Natural killer cell (primary cell): ENCODE data around the gene SYPL2. TPM values are rescaled to one million over a fixed set of nuclear protein-coding genes. Genes with fewer than 3 reads are reported as not detected.

Experiments
- ATAC-seq, 3 donors: fragments of 150-1000 bp in 2 of 3; fragments of 200-7000 bp in 1 of 3; cut with Tn5 transposase; 1 replicate in 1 of 3; 2 replicates in 2 of 3; pipeline ENCODE4 v1.10.0; 2021; ENCODE audit warnings: mild to moderate bottlenecking in 2 of 3, moderate library complexity in 2 of 3
- DNase-seq, 2 donors: peaks; one replicate each; pipeline versions ENCODE4 v3.0.0 to v3.0.0-alpha.2; 2013 to 2021; ENCODE audit warnings: mixed read lengths in 1 of 2
- H3K27ac ChIP-seq: one replicate; pipeline ENCODE4 v1.5.1; 2013; ENCODE audit warnings: mild to moderate bottlenecking, low read length
- H3K27me3 ChIP-seq: one replicate; pipeline ENCODE4 v1.6.1; 2013; ENCODE audit warnings: low read length; ENCODE audit not compliant: control insufficient read depth, insufficient read depth
- H3K36me3 ChIP-seq: one replicate; pipeline ENCODE4 v1.6.1; 2013; ENCODE audit warnings: low read length; ENCODE audit not compliant: control insufficient read depth, insufficient read depth
- H3K4me1 ChIP-seq: one replicate; pipeline ENCODE4 v1.6.1; 2013; ENCODE audit warnings: low read length; ENCODE audit not compliant: control insufficient read depth, insufficient read depth
- H3K4me3 ChIP-seq: one replicate; pipeline ENCODE4 v1.5.1; 2013; ENCODE audit warnings: low read length
- H3K9me3 ChIP-seq: one replicate; pipeline ENCODE4 v1.6.1; 2013; ENCODE audit warnings: low read length; ENCODE audit not compliant: control insufficient read depth, insufficient read depth
- H3K27ac Mint-ChIP-seq, 2 donors: one replicate each; pipeline ENCODE4 v1.8.0; 2022; ENCODE audit warnings: mild to moderate bottlenecking in 2 of 2, mixed read lengths in 2 of 2, moderate library complexity in 1 of 2
- H3K27me3 Mint-ChIP-seq, 2 donors: one replicate each; pipeline ENCODE4 v1.8.0; 2022; ENCODE audit warnings: low read depth in 2 of 2, mixed read lengths in 2 of 2
- H3K36me3 Mint-ChIP-seq: one replicate; pipeline ENCODE4 v1.8.0; 2022; ENCODE audit warnings: mixed read lengths
- H3K4me1 Mint-ChIP-seq, 2 donors: one replicate each; pipeline ENCODE4 v1.8.0; 2022; ENCODE audit warnings: mixed read lengths in 2 of 2
- H3K4me3 Mint-ChIP-seq: one replicate; pipeline ENCODE4 v1.8.0; 2022; ENCODE audit warnings: mild to moderate bottlenecking, moderate library complexity, mixed read lengths
- H3K9me3 Mint-ChIP-seq, 2 donors: one replicate each; pipeline ENCODE4 v1.8.0; 2022; ENCODE audit warnings: mixed read lengths in 2 of 2
- WGBS: methylation state at CpG from one replicate; pipeline ENCODE4 v1.1.7; 2013; ENCODE audit warnings: missing lambda C conversion rate; ENCODE audit not compliant: insufficient coverage; 5-methylcytosine and 5-hydroxymethylcytosine counted together
- intact Hi-C: fragments of 100-400 bp; cut with micrococcal nuclease; formaldehyde crosslinking; loops from one replicate; pipeline ENCODE4 v1.14.2; 2022
- total RNA-seq, 4 donors: library from RNA; stranded (reverse); fragments of 120-200 nt in 1 of 4; gene quantifications; one replicate each; pipeline versions ENCODE4 v1.2.3 to v1.2.4, GENCODE V29; 2013 to 2022
- TF ChIP-seq, protein P1 (sequence below): fragments of 200-600 bp; IDR thresholded peaks from one replicate; pipeline ENCODE4 v1.8.0; 2022; ENCODE audit warnings: antibody characterized with exemption

Gene SYPL2
- total RNA-seq, 3 donors from 2014 or later (not counting 1 experiment from before 2014, with no cell fraction given), result not detected

DNA sequence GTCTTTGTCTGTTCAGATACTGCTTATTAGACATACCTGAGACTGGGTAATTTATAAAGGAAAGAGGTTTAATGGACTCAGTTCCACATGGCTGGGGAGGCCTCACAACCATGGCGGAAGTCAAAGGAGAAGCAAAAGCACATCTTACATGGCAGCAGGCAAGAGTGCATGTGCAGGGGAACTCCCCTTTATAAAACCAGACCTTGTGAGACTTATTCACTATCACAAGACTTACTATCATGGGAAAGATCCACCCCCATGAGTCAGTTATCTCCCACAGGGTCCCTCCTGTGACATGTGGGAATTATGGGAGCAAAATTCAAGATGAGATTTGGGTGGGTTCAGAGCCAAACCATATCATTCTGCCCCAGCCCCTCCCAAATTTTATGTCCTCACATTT lies 33.0 kb upstream of the SYPL2 start:
- Histone ChIP-seq H3K27me3 (no peaks in the 10 kb centered on the region), H3K27ac (no peak overlapping the region), H3K4me1 (no peaks in the 10 kb centered on the region), H3K4me3 (no peak overlapping the region), H3K9me3 (no peaks in the 10 kb centered on the region), H3K36me3 (no peaks in the 10 kb centered on the region)
- H3K4me1 Mint-ChIP-seq, result no peaks in the 10 kb centered on the region
- H3K4me3 Mint-ChIP-seq, result no peak overlapping the region
- WGBS, result 92% methylated on average over 1 of the region's 1 CpG
- no peaks in the 10 kb centered on the region for H3K9me3 Mint-ChIP-seq
- TF ChIP-seq, protein P1, sequence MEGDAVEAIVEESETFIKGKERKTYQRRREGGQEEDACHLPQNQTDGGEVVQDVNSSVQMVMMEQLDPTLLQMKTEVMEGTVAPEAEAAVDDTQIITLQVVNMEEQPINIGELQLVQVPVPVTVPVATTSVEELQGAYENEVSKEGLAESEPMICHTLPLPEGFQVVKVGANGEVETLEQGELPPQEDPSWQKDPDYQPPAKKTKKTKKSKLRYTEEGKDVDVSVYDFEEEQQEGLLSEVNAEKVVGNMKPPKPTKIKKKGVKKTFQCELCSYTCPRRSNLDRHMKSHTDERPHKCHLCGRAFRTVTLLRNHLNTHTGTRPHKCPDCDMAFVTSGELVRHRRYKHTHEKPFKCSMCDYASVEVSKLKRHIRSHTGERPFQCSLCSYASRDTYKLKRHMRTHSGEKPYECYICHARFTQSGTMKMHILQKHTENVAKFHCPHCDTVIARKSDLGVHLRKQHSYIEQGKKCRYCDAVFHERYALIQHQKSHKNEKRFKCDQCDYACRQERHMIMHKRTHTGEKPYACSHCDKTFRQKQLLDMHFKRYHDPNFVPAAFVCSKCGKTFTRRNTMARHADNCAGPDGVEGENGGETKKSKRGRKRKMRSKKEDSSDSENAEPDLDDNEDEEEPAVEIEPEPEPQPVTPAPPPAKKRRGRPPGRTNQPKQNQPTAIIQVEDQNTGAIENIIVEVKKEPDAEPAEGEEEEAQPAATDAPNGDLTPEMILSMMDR, result no peak
- ATAC-seq, result no peak
- peaks cover 10 to 19% of the 10 kb centered on the region in 2 donors for H3K27me3 Mint-ChIP-seq
- no peak for DNase-seq
- H3K36me3 Mint-ChIP-seq, result no peaks in the 10 kb centered on the region
- intact Hi-C loops, result no loop called here
- no peak overlapping the region for H3K27ac Mint-ChIP-seq

DNA sequence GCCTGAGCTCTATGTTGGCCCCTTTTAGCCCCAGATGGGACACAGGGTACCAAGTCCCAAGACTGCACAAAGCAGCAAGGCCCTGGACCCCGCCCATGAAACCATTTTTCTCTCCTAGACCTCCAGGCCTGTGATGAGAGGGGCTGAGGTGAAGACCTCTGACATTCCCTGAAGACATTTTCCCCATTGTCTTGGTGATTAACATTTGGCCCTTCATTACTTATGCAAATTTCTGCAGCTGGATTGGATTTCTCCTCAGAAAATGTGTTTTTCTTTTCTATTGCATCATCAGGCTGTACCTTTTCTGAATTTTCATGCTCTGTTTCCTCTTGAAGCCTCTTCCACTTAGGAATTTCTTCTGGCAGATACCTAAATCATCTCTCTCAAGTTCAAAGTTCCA lies 31.9 kb upstream of the SYPL2 start:
- ATAC-seq (no peak), DNase-seq (no peak)
- no peaks in the 10 kb centered on the region for H3K4me1 ChIP-seq
- no peak overlapping the region for H3K27ac ChIP-seq
- no peaks in the 10 kb centered on the region for H3K4me1 Mint-ChIP-seq
- WGBS, result 83% methylated on average over 1 of the region's 1 CpG
- intact Hi-C loops, result no loop called here
- H3K4me3 ChIP-seq, result no peak overlapping the region
- no peaks in the 10 kb centered on the region for H3K36me3 ChIP-seq
- no peaks in the 10 kb centered on the region for H3K9me3 ChIP-seq
- H3K27me3 Mint-ChIP-seq, result peaks cover 10 to 19% of the 10 kb centered on the region in 2 donors
- H3K27me3 ChIP-seq, result no peaks in the 10 kb centered on the region
- TF ChIP-seq, protein P1, result no peak
- no peaks in the 10 kb centered on the region for H3K9me3 Mint-ChIP-seq
- H3K4me3 Mint-ChIP-seq, result no peak overlapping the region
- H3K36me3 Mint-ChIP-seq, result no peaks in the 10 kb centered on the region
- no peak overlapping the region for H3K27ac Mint-ChIP-seq

DNA sequence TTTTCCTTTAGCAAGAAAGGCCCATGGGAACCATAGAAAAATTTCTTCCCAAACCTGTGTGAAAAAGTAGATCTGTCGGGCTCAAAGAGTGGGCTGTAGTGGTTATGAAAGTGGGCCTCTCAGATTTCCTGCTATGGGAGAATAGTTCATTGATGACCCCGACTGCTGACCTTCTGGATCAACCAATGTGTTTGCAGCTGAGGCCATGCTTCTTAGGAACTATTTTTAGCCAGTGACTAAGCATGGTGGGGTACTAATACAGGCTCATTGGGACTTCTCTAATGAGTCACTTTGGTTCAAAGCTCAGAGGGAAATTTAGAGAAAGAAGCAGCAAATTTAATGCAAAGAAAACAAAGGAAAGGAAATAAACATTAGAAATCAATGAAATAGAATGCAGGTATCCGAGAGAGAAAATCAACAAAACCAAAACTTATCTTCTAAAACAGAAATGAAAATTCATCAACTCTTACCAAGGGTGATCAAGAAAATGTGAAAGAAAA lies 27.5 kb upstream of the SYPL2 start:
- H3K27me3 ChIP-seq, result peaks cover 4% of the 10 kb centered on the region
- H3K36me3 ChIP-seq, result no peaks in the 10 kb centered on the region
- 65% methylated on average over 2 of the region's 3 CpGs for WGBS
- ATAC-seq (no peak), DNase-seq (no peak)
- H3K27me3 Mint-ChIP-seq, result peaks cover 6% of the 10 kb centered on the region in 2 donors
- H3K9me3 Mint-ChIP-seq, result no peaks in the 10 kb centered on the region
- TF ChIP-seq, protein P1, result no peak
- intact Hi-C loops, result no loop called here
- no peak overlapping the region for H3K27ac ChIP-seq
- no peaks in the 10 kb centered on the region for H3K36me3 Mint-ChIP-seq
- H3K27ac Mint-ChIP-seq, result no peak overlapping the region
- no peaks in the 10 kb centered on the region for H3K4me1 ChIP-seq
- no peak overlapping the region for H3K4me3 ChIP-seq
- H3K4me1 Mint-ChIP-seq, result no peaks in the 10 kb centered on the region
- H3K4me3 Mint-ChIP-seq, result no peak overlapping the region
- no peaks in the 10 kb centered on the region for H3K9me3 ChIP-seq

DNA sequence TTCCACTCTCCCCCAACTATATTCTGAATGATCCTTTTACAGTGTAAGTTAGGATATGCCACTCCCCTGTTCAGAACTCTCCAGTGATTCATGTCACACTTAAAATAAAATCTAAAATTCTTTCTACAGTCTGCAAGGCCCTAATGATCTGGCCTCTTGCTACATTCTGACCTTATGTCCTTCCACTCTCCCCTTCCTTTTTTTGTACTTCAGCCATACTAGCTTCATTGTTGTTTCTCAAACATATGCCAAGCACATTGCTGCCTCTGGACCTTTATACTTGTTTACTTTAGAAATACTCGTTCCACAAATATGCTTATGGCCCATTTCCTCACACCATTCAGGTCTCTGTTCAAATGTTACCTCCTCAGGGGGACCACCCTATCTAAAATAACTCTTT lies 25.3 kb upstream of the SYPL2 start:
- ATAC-seq (no peak), DNase-seq (no peak)
- H3K27ac Mint-ChIP-seq, result no peak overlapping the region
- H3K4me3 Mint-ChIP-seq, result no peak overlapping the region
- no peaks in the 10 kb centered on the region for H3K36me3 Mint-ChIP-seq
- 55% methylated on average over 1 of the region's 1 CpG for WGBS
- H3K9me3 Mint-ChIP-seq, result no peaks in the 10 kb centered on the region
- H3K4me1 Mint-ChIP-seq, result no peaks in the 10 kb centered on the region
- Histone ChIP-seq H3K4me1 (no peaks in the 10 kb centered on the region), H3K27ac (no peak overlapping the region), H3K4me3 (no peak overlapping the region), H3K27me3 (peaks cover 11% of the 10 kb centered on the region), H3K36me3 (no peaks in the 10 kb centered on the region), H3K9me3 (no peaks in the 10 kb centered on the region)
- TF ChIP-seq, protein P1, result no peak
- peaks cover 2 to 6% of the 10 kb centered on the region in 2 donors for H3K27me3 Mint-ChIP-seq
- intact Hi-C loops, result no loop called here
